ENCODE results near the gene FAM120A.

The FAM120A gene

DNA sequence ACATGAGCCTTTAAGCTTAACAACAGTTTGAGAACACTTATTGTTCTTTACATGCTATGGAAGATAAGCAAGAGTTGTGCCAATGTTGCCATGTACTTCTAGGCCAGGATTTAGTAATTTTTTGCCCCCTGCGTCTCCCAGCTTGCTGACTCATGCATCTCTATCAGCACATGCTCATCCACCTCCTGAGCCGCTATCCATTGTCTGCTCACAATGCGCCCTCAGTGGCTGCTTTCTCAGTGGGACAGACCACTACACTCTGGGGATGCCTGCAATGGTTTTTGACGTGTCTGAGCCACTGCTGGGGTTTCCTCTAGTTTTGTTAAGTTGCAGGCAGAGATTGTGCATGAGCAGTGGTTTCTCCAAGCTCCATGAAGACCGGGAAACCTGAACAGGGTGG is 74.0 kb downstream of the FAM120A start:
- H3K9me3 ChIP-seq (ENCODE audit: control insufficient read depth, low read length), result no peaks in the 10 kb centered on the region
- H3K9ac ChIP-seq, result no peak overlapping the region
- no peak overlapping the region for H2AFZ ChIP-seq
- TF ChIP-seq, protein P1, sequence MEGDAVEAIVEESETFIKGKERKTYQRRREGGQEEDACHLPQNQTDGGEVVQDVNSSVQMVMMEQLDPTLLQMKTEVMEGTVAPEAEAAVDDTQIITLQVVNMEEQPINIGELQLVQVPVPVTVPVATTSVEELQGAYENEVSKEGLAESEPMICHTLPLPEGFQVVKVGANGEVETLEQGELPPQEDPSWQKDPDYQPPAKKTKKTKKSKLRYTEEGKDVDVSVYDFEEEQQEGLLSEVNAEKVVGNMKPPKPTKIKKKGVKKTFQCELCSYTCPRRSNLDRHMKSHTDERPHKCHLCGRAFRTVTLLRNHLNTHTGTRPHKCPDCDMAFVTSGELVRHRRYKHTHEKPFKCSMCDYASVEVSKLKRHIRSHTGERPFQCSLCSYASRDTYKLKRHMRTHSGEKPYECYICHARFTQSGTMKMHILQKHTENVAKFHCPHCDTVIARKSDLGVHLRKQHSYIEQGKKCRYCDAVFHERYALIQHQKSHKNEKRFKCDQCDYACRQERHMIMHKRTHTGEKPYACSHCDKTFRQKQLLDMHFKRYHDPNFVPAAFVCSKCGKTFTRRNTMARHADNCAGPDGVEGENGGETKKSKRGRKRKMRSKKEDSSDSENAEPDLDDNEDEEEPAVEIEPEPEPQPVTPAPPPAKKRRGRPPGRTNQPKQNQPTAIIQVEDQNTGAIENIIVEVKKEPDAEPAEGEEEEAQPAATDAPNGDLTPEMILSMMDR (IDR thresholded peaks at IDR 0.05), result no peak
- no peak overlapping the region for H3K27ac ChIP-seq
- H3K27me3 ChIP-seq (ENCODE audit: control insufficient read depth, insufficient read depth, low read length), result no peaks in the 10 kb centered on the region
- peaks cover 9% of the 10 kb centered on the region for H3K79me2 ChIP-seq
- no peaks in the 10 kb centered on the region for H3K36me3 ChIP-seq (ENCODE audit: control insufficient read depth, insufficient read depth, low read length)
- no peak overlapping the region for H3K4me3 ChIP-seq (ENCODE audit: low read depth, low read length)
- no peak overlapping the region for H3K4me2 ChIP-seq (ENCODE audit: low read length)
- H3K4me1 ChIP-seq, result no peaks in the 10 kb centered on the region

GRCh38 chr9:93531374-93531773 is 79.9 kb downstream of the FAM120A start:
- H3K4me1 ChIP-seq, result no peaks in the 10 kb centered on the region
- no peak overlapping the region for H2AFZ ChIP-seq
- H3K27ac ChIP-seq, result no peak overlapping the region
- H3K4me3 ChIP-seq (ENCODE audit: low read depth, low read length), result no peak overlapping the region
- peaks cover 3% of the 10 kb centered on the region for H3K79me2 ChIP-seq
- no peak overlapping the region for H3K9ac ChIP-seq
- TF ChIP-seq, protein P1 (IDR thresholded peaks at IDR 0.05), result no peak
- no peaks in the 10 kb centered on the region for H3K36me3 ChIP-seq (ENCODE audit: control insufficient read depth, insufficient read depth, low read length)
- H3K27me3 ChIP-seq (ENCODE audit: control insufficient read depth, insufficient read depth, low read length), result no peaks in the 10 kb centered on the region
- no peaks in the 10 kb centered on the region for H3K9me3 ChIP-seq (ENCODE audit: control insufficient read depth, low read length)
- no peak overlapping the region for H3K4me2 ChIP-seq (ENCODE audit: low read length)

GRCh38 chr9:93532141-93532540 is 80.7 kb downstream of the FAM120A start:
- no peaks in the 10 kb centered on the region for H3K9me3 ChIP-seq (ENCODE audit: control insufficient read depth, low read length)
- peaks cover 3% of the 10 kb centered on the region for H3K79me2 ChIP-seq
- no peaks in the 10 kb centered on the region for H3K36me3 ChIP-seq (ENCODE audit: control insufficient read depth, insufficient read depth, low read length)
- TF ChIP-seq, protein P1 (IDR thresholded peaks at IDR 0.05), result no peak
- H3K4me3 ChIP-seq (ENCODE audit: low read depth, low read length), result no peak overlapping the region
- no peak overlapping the region for H3K27ac ChIP-seq
- H3K27me3 ChIP-seq (ENCODE audit: control insufficient read depth, insufficient read depth, low read length), result no peaks in the 10 kb centered on the region
- H3K9ac ChIP-seq, result no peak overlapping the region
- H2AFZ ChIP-seq, result no peak overlapping the region
- no peaks in the 10 kb centered on the region for H3K4me1 ChIP-seq
- no peak overlapping the region for H3K4me2 ChIP-seq (ENCODE audit: low read length)

- Histone ChIP-seq H3K27me3 (ENCODE audit: control insufficient read depth, insufficient read depth, low read length) (no peaks in the 10 kb centered on the region), H3K9me3 (ENCODE audit: control insufficient read depth, low read length) (no peaks in the 10 kb centered on the region), H3K4me2 (ENCODE audit: low read length) (no peak overlapping the region), H3K4me3 (ENCODE audit: low read depth, low read length) (no peak overlapping the region), H3K79me2 (peaks cover 3% of the 10 kb centered on the region), H3K36me3 (ENCODE audit: control insufficient read depth, insufficient read depth, low read length) (no peaks in the 10 kb centered on the region), H2AFZ (no peak overlapping the region), H3K27ac (no peak overlapping the region), H3K9ac (no peak overlapping the region), H3K4me1 (no peaks in the 10 kb centered on the region)
- TF ChIP-seq, protein P1 (IDR thresholded peaks at IDR 0.05), result no peak
Observed at GRCh38 chr9:93533863-93534262, 82.4 kb downstream of the FAM120A start.

- TF ChIP-seq, protein P1 (IDR thresholded peaks at IDR 0.05), result no peak
- Histone ChIP-seq H3K27ac (no peak overlapping the region), H3K4me2 (ENCODE audit: low read length) (no peak overlapping the region)
Observed at GRCh38 chr9:93536167-93536566, 84.7 kb downstream of the FAM120A start.

More at GRCh38 chr9:93536167-93536566, 84.7 kb downstream of the FAM120A start:
- Histone ChIP-seq H2AFZ (no peak overlapping the region), H3K27me3 (ENCODE audit: control insufficient read depth, insufficient read depth, low read length) (no peaks in the 10 kb centered on the region), H3K4me3 (ENCODE audit: low read depth, low read length) (no peak overlapping the region), H3K36me3 (ENCODE audit: control insufficient read depth, insufficient read depth, low read length) (no peaks in the 10 kb centered on the region), H3K79me2 (peaks cover 3% of the 10 kb centered on the region), H3K9me3 (ENCODE audit: control insufficient read depth, low read length) (no peaks in the 10 kb centered on the region), H3K4me1 (no peaks in the 10 kb centered on the region), H3K9ac (no peak overlapping the region)

Measured in parathyroid adenoma (tissue), 2 donors.